Activated CD4-positive, alpha-beta T cell treated with anti-CD3 and anti-CD28 coated beads, Interleukin-2, amount 50 U/mL, for 16 hours (primary cell): ENCODE data around the gene MCTP2.

ENCODE experiments used
- DNase-seq: peaks from one replicate; pipeline ENCODE4 v3.0.0-alpha.2; 2020

Gene MCTP2

GRCh38 chr15:94363382-94363781, 132.0 kb downstream of the MCTP2 start:
- no peak for DNase-seq

- no peak for DNase-seq
Measured at GRCh38 chr15:94366781-94367180, 135.4 kb downstream of the MCTP2 start.

- DNase-seq, result no peak
Measured at GRCh38 chr15:94367726-94368535, 136.6 kb downstream of the MCTP2 start.

GRCh38 chr15:94370206-94370935, 139.0 kb downstream of the MCTP2 start:
- DNase-seq, result no peak

GRCh38 chr15:94370936-94371285, 139.6 kb downstream of the MCTP2 start:
- DNase-seq, result no peak

- DNase-seq, result no peak
Measured at GRCh38 chr15:94372821-94373220, 141.5 kb downstream of the MCTP2 start.

- DNase-seq, result no peak
Measured at GRCh38 chr15:94375997-94376396, 144.6 kb downstream of the MCTP2 start.

GRCh38 chr15:94379986-94380385, 148.6 kb downstream of the MCTP2 start:
- no peak for DNase-seq

GRCh38 chr15:94380798-94381197, 149.4 kb downstream of the MCTP2 start:
- no peak for DNase-seq

GRCh38 chr15:94381384-94381783, 150.0 kb downstream of the MCTP2 start:
- DNase-seq, result no peak

- DNase-seq, result no peak
Measured at GRCh38 chr15:94383041-94383440, 151.7 kb downstream of the MCTP2 start.

GRCh38 chr15:94383706-94384105, 152.3 kb downstream of the MCTP2 start:
- DNase-seq, result no peak

- DNase-seq, result no peak
Measured at GRCh38 chr15:94385441-94385840, 154.1 kb downstream of the MCTP2 start.

- no peak for DNase-seq
Measured at GRCh38 chr15:94386351-94386750, 155.0 kb downstream of the MCTP2 start.

GRCh38 chr15:94387442-94387841, 156.1 kb downstream of the MCTP2 start:
- DNase-seq, result no peak

GRCh38 chr15:94387849-94388441, 156.6 kb downstream of the MCTP2 start:
- peak; percentile 10 for DNase-seq

- DNase-seq, result no peak
Measured at GRCh38 chr15:94395640-94396039, 164.3 kb downstream of the MCTP2 start.

- DNase-seq, result no peak
Measured at GRCh38 chr15:94397337-94397736, 166.0 kb downstream of the MCTP2 start.

- no peak for DNase-seq
Measured at GRCh38 chr15:94398001-94398400, 166.6 kb downstream of the MCTP2 start.

GRCh38 chr15:94400526-94401298, 169.4 kb downstream of the MCTP2 start:
- no peak for DNase-seq

GRCh38 chr15:94403331-94403730, 172.0 kb downstream of the MCTP2 start:
- DNase-seq, result no peak

- no peak for DNase-seq
Measured at GRCh38 chr15:94404733-94405283, 173.4 kb downstream of the MCTP2 start.

GRCh38 chr15:94411285-94411684, 179.9 kb downstream of the MCTP2 start:
- no peak for DNase-seq
